DMS153 treated with DMSO at 0.1 percent for 48 hours (cell line): ENCODE results near the gene TMEM38A.
"Not testable (repeated sequence)": the region's sequence is repeated elsewhere in the genome, so short reads cannot be mapped to it uniquely, and the experiment has no call there.

ENCODE experiments used
- DNase-seq: peaks from one replicate; lab custom pipeline; 2025; ENCODE audit not compliant: unreplicated experiment; lab: John Stamatoyannopoulos, UW

TMEM38A gene

GRCh38 chr19:16673839-16674238 lies 12.9 kb downstream of the TMEM38A start:
- not testable (repeated sequence) for DNase-seq

DNA sequence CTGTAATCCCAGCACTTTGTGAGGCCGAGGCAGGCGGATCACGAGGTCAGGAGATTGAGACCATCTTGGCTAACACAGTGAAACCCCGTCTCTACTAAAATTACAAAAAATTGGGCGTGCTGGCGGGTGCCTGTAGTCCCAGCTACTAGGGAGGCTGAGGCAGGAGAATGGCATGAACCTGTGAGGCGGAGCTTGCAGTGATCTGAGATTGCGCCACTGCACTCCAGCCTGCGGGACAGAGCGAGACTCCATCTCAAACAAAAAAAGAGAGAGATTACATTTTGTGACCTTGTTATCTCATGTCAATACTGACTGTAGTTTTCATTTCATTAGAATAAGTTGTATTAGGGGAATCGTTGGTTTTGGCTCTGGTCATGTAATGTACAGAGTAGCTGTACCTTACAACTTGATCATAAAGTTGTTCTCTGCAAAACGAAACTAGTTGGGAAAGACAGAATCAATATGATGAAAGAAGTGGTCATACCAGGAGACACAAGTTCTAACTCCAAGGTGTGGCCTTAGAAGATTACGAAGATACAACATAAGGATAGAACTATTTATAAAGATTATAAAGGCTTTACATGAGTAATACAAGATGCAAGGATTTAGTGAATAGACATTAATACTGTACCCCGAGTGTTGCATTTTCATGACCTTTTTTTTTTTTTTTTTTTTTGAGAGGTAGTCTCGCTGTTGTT lies 15.3 kb downstream of the TMEM38A start:
- DNase-seq, result no peak

DNA sequence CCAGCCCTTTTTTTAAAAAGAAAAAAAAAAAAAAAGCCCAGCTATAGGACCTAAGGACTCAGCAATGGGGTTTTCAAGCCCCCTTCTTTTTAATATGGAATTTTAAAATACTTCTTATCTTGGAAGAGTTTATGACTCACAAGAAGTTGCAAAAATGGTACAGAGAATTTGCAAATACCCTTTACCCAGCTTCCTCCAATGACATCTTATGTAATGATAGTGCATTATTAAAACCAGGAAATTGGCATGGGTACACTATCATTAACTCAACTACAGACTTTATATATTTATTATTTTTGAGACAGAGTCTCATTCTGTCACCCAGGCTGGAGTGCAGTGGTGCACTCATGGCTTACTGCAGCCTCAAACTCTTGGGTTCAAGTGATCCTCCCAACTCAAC lies 16.1 kb downstream of the TMEM38A start:
- no peak for DNase-seq

- DNase-seq, result no peak
Observed at GRCh38 chr19:16678498-16678897, 17.6 kb downstream of the TMEM38A start.

DNA sequence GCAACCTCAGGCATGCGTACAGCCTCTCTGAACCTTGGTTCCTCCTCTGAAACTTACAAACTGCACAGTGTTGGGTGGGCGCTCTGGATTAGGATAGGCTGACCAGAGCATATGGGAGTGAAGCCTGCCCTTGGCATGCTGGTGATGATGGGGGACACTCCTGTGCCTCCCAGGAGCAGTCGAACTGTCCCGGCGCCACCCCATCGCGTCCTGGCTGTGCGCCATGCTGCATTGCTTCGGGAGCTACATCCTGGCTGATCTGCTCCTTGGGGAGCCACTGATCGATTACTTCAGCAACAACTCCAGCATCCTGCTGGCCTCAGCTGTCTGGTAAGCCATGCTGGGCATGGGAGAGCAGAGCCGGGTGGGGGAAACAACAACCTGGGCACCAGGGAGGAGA lies 18.9 kb downstream of the TMEM38A start:
- no peak for DNase-seq

- no peak for DNase-seq
Observed at GRCh38 chr19:16682539-16682938, 21.6 kb downstream of the TMEM38A start.

DNA sequence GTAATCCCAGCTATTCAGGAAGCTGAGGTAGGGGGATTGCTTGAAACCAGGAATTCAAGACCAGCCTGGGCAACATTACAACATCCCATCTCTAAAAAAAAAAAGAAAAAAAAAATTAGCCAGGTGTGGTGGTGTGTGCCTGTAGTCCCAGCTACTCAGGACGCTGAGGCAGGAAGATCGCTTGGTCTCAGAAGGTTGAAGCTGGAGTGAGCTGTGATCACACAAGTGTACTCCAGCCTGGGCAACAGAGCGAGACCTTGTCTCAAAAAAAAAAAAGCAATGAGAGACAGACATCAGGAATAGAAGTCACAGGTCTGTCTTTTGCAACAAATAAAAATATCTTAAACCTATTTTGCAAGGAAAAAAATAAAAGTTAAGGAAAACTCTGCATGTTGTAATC lies 23.3 kb downstream of the TMEM38A start:
- DNase-seq, result no peak

GRCh38 chr19:16688084-16688483 lies 27.1 kb downstream of the TMEM38A start:
- no peak for DNase-seq

DNA sequence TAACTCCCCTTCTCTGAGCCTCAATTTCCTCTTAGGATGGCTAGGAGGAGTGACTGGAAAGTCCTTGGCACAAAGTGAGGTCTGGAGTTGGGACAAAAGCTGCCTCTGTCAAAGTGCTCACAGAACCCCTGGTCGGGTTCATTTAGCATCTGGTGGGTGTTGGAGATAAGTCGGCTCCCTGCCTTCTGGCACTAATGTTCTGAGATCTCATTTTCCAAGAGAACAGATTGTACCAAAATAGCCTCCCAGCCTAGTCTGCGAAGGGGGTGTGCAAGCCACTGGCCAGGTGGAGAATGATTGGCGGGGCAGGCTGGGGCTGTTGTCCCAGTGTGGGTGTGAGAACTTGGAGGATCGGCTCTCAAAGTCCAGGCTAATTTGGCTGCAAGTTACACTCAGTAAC lies 38.0 kb downstream of the TMEM38A start:
- no peak for DNase-seq

DNA sequence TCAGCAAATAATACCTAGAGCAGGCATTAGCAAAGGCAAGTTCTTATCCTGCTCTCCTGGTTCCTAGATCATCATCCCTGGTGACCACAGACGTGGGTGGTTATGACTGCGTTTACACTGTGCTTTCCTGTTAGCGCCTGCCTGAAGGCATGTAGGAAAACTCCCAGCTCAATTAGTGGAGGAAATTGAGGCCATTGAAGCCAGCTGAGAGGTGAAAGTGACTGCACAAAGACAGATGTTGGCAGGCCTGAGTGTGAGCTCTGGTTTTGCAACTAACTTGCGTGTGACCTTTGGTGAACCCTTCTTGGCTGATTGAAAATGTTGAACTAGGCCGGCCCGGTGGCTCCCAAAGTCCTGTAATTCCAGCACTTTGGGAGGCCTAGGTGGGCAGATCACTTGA lies 41.2 kb downstream of the TMEM38A start:
- no peak for DNase-seq

- DNase-seq, result no peak
Observed at GRCh38 chr19:16703677-16704076, 42.7 kb downstream of the TMEM38A start.

DNA sequence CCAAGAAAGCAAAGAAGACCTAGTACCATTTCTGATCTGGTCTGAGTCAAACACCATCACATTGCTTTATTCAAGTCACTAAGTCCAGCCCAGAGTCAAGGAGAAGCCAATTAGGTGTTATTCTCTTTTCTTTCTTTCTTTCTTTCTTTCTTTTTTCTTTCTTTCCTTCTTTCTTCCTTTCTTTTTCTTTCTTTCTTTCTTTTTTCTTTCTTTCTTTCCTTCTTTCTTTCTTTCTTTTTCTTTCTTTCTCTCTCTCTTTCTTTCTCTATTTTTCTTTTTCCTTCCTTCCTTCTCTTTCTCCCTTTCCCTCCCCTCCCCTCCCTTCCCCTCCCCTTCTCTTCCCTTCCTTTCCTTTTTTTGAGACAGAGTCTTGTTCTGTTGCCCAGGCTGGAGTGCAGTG lies 49.9 kb downstream of the TMEM38A start:
- DNase-seq, result not testable (repeated sequence)

DNA sequence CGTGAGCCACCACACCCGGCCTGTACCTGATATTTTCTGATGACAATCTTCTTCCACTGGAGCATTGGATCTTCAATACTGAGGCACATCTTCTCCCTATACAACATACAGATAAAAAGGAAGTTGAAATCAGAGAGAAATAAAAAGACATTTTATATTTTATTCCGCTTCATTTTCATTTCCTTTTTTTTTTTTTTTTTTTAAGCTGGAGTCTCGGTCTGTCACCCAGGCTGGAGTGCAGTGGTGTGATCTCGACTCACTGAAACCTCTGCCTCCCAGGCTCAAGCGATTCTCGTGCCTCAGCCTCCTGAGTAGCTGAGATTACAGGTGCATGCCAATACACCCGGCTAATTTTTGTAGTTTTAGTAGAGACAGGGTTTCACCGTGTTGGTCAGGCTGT lies 51.4 kb downstream of the TMEM38A start:
- not testable (repeated sequence) for DNase-seq

DNA sequence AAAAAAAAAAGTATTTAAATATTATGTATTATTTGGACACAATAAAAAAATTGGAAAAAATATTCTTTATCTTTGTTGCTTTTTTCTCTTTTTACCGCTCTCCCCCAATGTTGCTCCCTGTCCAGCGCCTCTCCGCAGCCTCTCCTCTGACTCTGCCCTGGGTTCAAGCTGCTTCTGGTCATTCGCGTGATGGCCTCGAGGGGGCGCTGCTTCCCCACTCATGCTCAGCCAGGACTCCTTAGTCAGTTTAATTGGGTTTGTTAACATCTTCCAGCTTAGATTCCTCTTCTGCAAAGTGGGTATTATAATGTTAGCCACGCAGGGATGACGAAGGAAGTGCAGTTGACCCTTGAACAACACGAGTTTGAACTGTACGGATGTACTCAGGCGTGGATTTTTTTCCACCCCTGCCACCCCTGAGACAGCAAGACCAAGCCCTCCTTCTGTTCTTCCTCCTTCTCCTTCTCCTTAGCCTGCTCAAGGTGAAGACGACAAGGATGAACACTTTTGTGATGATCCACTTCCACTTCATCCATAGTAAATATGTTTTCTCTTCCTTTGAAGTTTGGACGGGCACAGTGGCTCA lies 53.9 kb downstream of the TMEM38A start:
- DNase-seq, result peak; percentile 56

DNA sequence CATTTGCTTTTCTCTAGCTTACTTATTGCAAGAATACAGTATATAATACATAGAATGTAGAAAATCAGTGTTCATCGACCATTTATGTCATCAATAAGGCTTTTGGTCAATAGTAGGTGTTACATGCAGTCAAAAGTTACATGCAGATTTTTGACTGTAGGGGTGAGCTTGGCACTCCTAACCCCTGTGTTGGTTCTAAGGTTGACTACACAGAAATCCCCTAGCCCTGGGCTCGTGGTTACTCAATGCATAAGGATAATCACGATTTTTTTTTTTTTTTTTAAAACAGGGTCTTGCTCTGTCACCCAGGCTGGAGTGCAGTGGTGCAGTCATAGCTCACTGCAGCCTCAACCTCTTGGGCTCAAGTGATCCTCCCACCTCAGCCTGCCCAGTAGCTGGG lies 54.7 kb downstream of the TMEM38A start:
- DNase-seq, result no peak

GRCh38 chr19:16721051-16721450 lies 60.1 kb downstream of the TMEM38A start:
- no peak for DNase-seq

DNA sequence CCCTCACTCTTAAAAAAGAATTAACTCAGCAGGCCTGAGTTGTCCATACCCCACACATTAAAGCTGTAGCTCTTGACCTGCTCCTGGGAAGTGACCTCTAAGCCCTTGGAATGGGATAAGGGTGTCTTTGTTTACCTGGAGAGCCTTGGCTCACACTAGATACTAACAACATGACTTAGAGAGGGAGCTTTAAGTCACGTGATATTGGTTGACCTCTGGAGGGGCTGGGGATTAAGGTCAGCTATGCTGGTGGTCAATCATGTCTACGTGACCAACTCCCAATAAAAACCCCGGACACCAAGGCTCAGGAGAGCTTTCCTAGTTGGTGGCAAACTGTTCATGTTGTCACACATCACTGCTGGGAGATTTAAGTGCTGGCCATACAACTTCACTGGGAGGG lies 61.7 kb downstream of the TMEM38A start:
- no peak for DNase-seq

DNA sequence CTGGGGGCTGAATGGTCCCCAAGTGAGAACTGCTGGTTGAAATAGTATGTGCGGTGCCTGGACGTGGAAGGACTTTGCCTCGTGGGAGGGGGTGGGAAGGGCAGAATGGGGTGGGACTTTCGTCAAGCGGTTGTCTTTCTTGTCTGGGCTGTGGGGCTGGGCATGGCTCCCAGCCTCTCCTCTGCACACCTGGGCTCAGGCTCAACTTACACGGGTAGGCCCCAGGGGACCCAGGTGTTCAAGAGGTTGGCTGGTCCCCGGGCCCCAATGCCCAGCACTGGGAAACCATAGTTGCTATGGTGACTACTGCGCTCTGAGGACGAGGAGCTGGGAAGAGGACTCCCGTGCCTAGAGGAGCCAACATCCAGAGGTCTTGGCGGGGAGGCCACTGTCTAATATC lies 66.0 kb downstream of the TMEM38A start:
- DNase-seq, result peak; percentile 83

- DNase-seq, result not testable (repeated sequence)
Observed at GRCh38 chr19:16735650-16736266, 74.8 kb downstream of the TMEM38A start.

DNA sequence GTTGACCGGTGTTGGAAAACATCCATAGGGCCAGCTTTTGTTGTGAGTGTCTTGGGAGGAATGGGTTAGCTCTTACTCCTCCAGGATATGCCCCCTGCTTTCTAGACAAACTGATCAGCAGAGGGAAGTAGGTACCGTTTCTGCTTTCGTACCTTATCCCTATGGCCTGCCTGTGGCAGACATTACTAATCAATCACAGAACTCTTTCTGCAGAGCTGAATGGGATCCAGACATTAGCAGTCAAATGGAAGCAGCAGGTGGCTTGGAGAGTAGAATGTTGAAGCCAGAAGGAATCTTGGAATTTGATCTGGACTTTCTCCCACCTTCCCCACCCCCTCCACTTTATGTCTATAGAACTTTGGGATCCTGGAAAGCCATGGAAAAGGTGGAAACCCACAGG lies 75.8 kb downstream of the TMEM38A start:
- no peak for DNase-seq

GRCh38 chr19:16737911-16738310 lies 77.0 kb downstream of the TMEM38A start:
- no peak for DNase-seq

DNA sequence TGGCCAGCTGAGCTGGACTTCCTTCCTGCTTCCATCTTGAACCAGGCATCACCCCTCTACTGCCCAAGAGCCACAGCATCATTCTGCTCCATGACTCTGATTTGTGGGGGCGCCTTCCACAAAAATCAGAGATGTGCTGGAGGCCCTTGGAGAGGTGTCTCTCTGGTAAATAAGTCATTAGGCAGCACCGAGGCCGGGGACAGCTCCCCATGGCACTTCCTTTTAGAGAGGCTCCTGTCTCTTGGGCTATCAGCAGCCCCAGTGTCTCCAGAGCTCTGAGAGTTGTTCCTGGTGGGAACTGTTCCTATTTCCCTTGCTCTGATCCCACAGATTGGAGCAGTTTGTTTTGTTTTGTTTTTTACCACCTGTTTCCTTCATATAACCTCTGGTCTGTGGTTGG lies 78.6 kb downstream of the TMEM38A start:
- DNase-seq, result no peak
